ENCODE measurements around the gene NHP2. TPM values are rescaled to one million over a fixed set of nuclear protein-coding genes. Genes with fewer than 3 reads are reported as not detected.
"Not testable (repeated sequence)": the region's sequence is repeated elsewhere in the genome, so short reads cannot be mapped to it uniquely, and the experiment has no call there.

The NHP2 gene
- total RNA-seq, 1 donor from 2014 or later = 148 TPM

DNA sequence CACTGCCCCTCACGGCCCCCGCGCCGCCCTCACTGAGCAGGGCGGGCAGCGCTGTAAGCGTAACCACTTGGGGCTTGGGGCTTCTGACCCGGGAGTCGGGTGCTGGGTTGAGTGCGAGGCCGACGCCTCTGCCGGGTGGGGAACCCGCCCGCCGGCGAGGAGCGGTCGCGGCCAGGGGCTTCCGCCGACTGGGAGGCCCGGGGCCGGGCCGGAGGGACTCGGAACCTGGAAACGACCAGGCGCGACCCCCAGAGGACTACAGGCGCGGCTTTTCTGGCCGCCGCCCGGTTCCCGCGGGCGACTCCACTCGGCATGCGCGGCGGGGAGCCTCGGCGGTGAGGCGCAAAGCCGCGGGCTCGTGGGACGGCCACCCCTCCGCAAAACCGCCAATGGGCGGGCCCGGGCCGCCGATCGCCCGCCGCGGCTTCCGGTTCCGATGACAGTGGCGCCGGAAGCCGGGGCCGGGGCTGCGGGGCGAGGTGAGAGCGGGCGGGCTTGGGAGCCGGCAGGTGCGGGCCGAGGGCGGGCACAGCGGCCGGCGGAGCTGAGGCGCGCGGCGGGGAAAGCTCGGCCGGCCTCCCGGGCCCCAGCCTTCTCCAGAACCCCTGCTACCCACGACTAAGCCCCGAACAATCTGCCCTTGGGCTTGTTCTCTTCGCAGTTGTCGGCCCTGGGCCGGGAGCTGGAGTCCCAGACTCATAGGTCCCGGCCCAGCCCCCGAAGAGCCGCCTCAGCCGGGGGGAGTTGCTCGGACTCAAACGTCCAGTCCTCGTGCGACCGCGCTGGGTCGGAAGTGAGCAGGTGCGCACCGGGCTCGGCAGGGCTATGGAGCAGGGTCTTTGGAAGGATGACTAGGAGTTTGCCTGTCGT lies 22.9 kb downstream of the NHP2 start, which contains the start of gene RMND5B:
Gene RMND5B, plus strand, starts transcription at position 439 of the 870 bp plus-strand sequence. CDS start 7,106 bp downstream, outside the sequence.
- peak; percentile 84 for DNase-seq

DNA sequence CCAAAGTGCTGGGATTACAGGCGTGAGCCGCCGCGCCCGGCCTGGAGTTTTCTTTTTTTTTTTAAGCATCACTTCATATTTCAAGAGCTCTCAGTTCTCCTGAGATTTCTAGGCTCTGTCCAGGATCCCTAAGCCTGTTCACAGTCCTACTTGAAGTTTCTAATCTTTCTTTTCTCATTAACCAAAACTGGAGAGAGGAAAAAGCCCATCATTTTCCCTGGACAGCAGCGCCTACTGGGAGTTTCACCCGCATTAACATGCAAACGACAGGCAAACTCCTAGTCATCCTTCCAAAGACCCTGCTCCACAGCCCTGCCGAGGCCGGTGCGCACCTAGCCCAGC lies 23.5 kb downstream of the NHP2 start:
- DNase-seq = not testable (repeated sequence)

DNA sequence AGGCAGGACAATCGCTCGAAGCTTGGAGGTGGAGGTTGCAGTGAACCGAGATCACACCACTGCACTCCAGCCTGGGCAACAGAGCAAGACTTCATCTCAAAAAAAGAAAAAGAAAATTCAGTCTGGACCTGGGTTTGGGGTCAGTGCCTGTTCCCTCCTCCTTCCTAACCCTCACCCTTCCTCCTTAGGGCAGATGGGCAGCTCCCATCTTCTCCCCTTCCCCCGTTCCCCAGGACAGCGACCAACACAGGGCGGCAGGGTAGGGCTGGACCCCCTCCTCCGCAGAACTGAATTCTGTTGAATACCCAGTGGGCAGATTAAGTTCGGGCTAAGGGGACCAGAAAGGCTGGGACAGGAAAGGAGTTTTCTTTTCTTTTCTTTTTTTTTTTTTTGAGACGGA lies 24.4 kb downstream of the NHP2 start:
- DNase-seq = no peak

DNA sequence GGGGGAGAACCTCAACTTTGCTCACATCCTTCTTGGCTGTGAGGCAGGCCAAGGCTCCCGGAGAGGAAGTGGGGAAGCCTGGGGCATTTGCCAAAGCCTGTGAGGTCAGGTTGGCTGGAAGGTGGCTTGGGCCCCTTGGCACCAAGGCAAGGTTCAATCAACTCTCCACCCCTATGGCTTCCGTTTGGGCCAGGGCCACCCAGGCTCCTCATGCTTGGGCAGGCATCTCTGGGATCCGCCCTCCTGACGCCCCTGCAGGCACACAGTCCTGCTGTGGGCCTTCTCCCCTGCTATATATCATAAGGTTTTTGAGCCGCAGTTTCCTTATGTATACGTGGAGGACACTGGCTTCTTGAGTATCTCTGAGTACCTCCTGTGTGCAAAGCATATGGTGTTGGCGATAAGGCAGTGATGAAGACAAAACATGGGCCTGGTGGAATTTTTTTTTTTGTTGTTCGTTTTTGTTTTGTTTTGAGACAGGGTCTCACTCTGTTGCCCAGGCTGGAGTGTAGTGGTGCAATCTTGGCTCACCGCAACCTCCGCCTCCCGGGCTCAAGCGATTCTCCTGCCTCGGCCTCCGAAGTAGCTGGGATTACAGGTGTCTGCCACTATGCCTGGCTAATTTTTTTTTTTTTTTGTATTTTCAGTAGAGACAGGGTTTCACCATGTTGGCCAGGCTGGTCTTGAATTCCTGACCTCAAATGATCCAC lies 26.2 kb downstream of the NHP2 start:
- DNase-seq = not testable (repeated sequence)

DNA sequence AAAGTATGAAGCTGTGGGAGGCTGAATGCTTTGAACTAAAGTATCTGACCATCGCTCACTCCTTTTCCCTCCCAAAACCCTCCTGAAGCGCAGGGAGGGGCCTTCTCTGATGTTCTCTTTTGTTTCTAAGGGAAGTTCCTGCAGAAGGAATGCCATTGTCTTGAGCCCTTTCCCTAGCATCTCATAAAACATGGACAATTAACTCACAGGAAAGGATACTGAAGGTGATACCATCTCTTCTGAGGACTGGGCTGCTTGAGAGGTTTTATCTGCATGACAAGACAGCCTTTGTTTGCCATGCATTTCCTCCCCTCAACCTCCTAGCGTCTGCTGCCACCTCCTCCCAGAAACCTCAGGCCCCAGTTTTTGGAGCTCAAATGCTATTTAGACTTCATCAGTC lies 27.1 kb downstream of the NHP2 start:
- DNase-seq = peak; percentile 58

DNA sequence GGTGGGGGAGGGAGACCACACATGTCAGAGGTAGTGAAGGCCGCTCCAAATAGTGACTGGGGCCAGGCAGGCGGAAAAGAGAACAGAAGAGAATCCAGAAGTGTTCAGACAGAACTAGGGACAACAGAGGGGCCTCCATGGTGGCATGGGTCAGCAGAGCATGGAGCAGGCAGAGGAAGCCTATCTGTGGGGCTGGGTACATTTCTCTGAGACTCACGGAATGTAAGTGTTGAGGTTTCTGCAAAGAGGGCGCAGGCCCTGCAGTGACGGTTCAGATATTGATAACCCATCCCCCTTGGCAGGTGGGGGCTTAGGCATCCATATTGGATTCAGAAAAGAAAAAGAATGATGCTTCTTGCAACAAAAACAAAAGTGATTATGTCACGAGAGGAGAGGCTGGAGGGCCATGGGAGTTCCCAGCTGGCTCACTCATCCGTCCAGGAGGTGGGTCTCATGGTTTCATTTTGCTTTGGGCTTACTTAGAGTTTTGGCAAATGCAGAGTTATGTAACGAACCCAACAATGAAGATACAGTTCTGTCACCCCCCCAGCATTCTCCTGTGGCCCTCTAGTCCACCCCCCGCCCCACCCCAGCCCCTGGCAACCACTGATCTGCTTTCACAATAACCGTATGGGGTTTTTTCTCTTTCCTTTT lies 28.3 kb downstream of the NHP2 start:
- DNase-seq = no peak

- no peak for DNase-seq
These were observed 29.4 kb downstream of the NHP2 start for GRCh38 chr5:178123966-178124925.

DNA sequence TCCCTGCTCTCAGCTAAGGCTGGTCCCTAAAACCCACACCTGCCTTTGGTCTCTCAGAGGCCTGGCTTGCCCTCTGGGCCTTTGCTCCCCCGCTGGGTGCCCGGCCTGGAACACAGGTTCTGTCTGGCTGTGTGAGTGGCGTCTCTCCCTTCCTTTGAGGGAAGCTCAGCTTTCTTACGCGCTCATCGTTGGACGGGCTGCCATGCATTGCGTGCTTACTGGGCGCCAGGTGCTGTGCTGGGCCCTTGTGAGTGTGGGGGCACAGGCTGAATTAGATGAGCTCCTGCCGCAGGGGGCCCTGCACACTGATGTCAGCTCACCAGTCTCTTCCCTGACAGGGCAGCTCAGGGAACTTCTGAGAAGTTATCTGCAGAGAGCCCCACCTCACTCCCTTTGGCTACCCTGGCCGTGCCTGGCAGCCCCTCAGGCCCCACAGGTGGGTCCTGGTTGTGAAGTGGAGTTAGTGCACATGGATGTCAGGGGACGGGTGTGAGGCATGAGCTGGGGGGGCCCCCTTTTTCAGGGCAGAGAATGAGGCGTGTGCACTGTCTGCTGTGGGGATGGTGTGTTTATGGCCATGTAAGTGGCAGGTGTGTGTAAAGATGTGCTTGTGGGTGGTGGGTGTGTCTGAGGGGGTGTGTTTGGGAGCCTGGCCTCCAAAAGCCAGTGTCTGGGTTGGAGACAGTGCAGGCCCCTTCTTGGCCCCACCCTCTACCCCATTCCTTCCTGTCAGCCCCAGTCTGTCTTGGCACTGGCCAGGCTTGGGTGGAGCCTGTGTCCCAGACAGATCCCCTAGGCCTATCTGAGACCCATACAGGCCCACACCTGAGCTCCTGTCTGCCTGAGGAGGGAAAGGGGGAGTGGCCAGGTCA lies 30.4 kb downstream of the NHP2 start:
- no peak for DNase-seq

DNA sequence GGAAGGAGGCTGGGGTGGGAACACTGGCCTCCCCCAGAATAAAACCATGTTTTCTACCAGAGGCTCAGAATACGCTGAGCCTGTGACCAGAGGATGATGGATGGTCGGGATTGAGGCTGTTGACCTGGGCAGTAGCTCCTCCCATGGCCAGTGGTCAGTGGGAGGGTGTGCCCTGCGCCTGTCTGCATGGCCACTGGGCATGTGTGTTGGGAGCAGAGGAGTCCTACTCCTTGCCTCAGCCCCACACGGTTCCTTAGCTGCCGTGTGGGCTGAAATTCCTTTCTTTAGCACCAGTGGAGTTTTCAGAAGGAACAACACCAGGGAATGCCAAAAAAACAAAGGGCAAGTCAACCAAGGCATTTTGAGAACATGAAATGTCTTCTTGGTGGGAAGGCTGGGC lies 31.3 kb downstream of the NHP2 start:
- no peak for DNase-seq

DNA sequence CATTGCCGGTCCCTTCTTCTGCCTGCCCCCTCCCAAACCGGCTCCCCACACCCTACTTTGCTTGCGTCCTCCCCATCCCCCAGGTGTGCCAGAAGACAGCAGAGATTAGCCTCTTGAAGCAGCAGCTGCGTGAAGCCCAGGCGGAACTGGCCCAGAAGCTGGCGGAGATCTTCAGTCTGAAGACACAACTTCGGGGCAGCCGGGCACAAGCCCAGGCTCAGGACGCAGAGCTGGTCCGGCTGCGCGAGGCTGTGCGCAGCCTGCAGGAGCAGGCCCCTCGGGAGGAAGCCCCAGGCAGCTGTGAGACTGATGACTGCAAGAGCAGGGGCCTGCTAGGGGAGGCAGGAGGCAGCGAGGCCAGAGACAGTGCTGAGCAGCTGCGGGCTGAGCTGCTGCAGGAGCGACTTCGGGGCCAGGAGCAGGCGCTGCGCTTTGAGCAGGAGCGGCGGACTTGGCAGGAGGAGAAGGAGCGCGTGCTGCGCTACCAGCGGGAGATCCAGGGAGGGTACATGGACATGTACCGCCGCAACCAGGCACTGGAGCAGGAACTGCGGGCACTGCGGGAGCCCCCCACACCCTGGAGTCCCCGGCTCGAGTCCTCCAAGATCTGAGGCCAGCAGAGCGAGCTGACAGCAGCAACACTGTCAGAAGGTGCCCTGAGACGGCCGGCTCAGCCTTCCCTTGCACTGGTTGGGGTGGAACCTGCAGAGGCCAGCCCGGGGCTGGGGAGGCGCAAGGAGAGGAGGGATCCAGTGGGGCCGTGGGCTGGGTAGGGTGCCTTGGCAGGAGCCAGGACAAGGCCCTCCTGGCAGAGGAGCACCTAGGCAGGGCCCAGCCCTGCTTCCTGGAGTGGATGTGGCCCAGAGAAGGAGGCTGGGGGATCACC lies 32.1 kb downstream of the NHP2 start:
- DNase-seq = no peak

GRCh38 chr5:178120607-178121357 lies 32.9 kb downstream of the NHP2 start:
- DNase-seq = peak; percentile 52

GRCh38 chr5:178119915-178120606 lies 33.6 kb downstream of the NHP2 start:
- no peak for DNase-seq

DNA sequence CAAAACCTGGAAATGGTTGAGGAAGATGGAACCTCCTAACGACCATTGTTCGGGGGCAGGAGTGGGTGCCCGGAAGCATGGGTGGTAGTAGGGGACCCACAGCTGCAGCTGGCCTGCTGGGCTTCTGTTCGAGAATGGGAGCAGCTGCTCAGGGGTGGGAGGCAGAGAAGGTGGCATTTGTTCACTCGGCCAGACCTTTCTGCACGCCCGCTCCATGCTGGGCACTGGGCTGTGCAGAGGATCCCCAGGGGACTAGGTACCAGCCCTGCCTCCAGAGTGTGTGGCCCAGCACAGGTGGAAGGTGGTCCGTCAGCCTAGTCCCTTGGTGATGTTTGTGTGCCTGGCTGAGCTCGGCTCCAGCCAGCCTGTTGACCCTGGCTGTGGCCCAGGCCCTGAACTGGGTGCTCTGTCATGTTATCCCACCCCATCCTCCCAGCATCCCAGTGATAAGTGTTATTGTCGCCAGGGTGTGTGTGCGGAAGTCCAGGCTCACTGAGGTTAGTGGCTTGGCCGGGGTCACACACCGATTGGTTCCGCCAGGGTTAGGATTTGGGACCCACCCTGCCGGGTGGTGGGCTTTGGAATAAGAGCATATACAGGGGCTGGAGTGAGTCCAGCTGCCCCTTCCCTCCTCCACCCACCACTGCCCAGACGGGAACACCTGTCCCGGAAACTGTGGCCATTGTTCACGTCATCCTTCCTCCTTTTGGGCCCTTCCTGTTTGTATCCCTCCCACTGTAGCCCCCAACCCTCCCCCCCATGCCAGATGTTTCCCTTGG lies 35.6 kb downstream of the NHP2 start:
- peak; percentile 84 for DNase-seq

DNA sequence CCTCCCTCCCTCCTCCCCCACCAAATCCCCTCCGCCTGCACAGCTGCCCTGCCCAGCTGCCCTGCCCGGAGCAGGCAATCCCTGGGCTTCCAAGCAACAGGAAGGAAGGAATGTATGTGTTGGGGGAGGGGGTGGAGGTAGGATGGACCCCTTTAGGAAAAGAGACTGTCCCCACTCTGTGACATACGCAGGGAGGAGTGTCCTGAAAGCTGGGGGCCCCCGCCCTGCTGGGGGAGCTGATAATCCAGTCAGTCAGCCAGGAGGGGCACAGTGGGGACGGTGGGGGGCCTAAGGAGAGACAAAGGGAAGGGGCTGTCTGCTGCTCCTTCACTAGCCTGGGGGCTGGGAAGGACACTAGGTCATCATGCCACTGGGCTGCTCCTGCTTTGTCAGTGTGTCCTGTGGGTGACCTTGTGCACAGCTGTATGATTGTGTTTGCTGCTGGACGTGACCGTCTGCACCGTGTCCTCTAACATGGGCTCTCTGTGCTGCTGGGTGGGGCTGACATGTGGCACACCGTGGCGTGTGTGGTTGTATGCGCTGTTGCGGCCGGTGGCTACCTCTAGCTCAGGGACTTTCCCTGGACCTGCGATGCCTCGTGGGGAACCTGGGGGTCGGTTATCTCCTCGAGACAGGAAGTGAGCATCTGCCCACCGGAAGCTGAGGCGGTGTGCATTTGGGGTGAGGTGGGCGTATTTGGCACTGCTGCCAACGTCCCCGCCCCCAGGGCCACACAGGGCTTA lies 37.4 kb downstream of the NHP2 start:
- peak; percentile 52 for DNase-seq

GRCh38 chr5:178115814-178116142 lies 37.9 kb downstream of the NHP2 start:
- DNase-seq = no peak

DNA sequence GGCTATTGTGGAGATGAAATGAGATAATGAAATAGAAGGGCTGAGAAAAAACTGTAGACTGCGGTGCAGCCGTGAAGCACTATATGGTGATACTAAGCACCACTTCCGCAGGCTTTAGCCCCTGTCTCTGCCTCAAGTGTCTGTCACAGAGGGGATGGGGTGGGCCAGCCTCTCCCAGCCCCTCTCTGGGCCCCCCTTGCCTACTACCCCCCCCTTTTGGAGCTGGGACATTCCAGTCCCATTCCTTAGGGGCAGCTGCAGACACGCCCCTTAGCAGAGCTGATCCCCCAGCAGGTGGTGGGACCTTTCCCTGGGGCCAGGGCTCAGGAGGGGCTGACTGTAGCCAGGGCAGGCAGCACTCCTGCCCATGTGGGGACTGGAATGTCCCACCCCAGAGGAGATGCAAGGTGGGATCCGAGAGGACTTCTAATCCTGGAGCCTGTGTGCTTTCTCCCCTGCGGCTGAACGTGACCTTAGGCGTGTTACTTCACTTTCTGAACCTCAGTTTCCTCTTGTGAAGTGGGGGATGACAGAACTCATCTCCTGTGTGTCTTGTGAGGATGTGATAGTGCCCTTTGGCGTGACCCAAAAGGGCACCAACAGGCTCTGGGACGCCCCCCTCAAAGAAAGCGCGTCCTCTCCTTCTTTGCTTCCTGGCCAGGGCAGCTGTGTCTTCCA lies 38.4 kb downstream of the NHP2 start:
- no peak for DNase-seq

Measured in dermis blood vessel endothelial cell (primary cell).